ENCODE results near the gene LAMB4.

The LAMB4 gene

DNA sequence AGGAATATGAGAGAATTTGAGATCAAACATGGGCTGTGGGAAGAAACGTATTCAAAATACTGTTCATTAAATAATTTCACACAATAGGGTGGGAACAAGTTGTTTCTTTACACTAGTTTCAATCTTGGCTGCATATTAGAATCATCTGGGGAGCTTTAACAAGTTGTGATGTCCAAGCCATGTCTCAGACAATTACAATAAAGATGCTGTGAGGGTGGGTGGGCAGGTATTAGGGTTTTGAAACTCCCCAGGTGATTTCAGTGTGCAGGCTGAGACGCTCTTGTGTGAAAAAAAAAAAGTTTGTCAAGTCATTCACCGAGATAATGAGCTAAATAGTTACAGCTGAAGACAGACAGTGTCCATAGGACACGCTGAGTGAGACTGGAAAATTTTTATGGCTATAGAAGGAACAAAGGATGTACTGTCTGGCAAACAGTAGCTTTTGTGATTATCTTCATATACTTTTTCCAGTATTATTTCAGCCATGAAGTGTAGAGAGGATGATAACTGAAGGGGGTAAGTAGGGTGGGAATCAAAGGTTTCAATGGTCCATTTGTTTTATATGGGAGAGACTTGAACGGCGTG is 12.6 kb upstream of the LAMB4 start:
- DNase-seq (ENCODE audit: low read depth in 1 of 2, low spot score in 1 of 2) = no peak

DNA sequence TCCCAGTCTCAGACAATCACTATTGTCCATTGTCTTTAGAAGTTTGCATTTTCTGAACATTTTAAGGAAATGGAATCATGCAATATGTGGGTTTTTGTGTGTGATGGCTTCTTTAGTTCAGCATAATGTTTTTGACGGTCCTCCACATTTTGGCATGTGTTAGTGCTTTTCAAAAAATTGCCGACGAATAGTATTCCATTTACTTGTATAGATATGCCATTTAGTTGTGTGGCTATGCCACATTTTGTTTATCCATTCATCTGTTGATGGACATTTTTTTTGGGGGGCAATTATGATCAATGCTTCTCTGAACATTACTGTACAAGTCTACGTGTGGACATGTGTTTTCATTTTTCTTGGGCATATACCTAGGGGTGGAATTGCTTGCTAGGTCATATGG is 12.0 kb upstream of the LAMB4 start:
- DNase-seq (ENCODE audit: low read depth in 1 of 2, low spot score in 1 of 2) = no peak

- no peak for DNase-seq (ENCODE audit: low read depth in 1 of 2, low spot score in 1 of 2)
Measured at GRCh38 chr7:108140671-108141070, 10.5 kb upstream of the LAMB4 start.

DNA sequence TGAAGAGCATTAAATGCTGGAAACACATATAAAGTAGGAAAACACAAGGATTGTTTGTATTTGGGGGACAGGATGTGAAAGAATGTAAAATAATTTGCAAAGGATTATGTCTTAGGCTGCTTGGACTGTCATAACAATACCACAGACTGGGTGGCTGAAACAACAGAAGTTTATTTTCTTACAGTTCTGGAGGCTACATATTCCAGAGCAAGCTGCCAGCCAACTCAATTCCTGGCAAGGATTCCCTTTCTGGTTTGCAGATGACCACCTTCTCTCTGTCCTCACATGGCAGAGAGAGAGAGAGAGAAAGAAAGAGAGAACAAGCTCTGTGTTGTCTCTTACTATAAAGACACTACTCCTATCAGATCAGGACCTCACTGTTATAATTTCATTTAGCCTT is 8.8 kb upstream of the LAMB4 start:
- no peak for DNase-seq (ENCODE audit: low read depth in 1 of 2, low spot score in 1 of 2)

GRCh38 chr7:108137993-108138392 is 7.8 kb upstream of the LAMB4 start:
- no peak for DNase-seq (ENCODE audit: low read depth in 1 of 2, low spot score in 1 of 2)

GRCh38 chr7:108137040-108137439 is 6.9 kb upstream of the LAMB4 start:
- no peak for DNase-seq (ENCODE audit: low read depth in 1 of 2, low spot score in 1 of 2)

- DNase-seq (ENCODE audit: low read depth in 1 of 2, low spot score in 1 of 2) = no peak
Measured at GRCh38 chr7:108136191-108136688, 6.1 kb upstream of the LAMB4 start.

DNA sequence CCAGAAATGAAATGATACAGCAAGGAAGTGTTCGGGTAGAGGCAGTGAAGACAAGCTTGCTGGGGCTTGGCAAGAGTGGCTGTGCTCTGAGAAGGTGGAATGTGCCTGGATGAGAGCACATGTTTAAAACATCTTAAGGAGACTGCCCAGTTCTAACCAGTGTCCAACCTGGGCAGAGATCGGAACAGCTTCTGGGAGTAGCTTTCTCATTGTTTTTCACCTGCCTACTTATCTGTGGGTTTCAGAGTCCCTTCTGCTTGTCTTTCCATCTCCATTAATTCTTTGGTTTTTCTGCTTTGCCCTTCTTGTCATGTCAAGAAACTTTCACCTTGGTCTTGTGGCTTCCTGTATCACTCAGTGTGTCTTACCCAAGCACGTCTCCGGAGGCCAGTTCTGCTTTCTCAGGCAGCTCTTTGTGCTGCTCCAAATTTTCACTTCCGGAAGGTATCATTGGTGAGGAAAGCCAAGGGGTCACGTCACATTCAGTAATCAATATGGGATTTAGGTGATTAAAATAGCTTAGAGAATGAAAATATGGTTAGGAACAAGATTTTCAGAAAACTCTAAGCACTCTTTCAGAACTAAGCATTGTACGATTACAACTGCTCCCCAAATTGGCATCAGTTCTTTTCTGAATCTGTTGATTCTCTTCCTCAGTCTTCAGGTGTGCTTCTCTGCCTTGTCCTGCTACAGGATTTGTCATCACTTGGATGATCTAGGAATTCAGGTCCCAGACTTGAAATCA is 5.5 kb upstream of the LAMB4 start:
- DNase-seq (ENCODE audit: low read depth in 1 of 2, low spot score in 1 of 2) = no peak

GRCh38 chr7:108134486-108134885 is 4.3 kb upstream of the LAMB4 start:
- DNase-seq (ENCODE audit: low read depth in 1 of 2, low spot score in 1 of 2) = no peak

GRCh38 chr7:108132551-108133265 is 2.5 kb upstream of the LAMB4 start:
- no peak for DNase-seq (ENCODE audit: low read depth in 1 of 2, low spot score in 1 of 2)

- DNase-seq (ENCODE audit: low read depth in 1 of 2, low spot score in 1 of 2) = no peak
Measured at GRCh38 chr7:108129018-108129965, 869 bp downstream of the LAMB4 start.

DNA sequence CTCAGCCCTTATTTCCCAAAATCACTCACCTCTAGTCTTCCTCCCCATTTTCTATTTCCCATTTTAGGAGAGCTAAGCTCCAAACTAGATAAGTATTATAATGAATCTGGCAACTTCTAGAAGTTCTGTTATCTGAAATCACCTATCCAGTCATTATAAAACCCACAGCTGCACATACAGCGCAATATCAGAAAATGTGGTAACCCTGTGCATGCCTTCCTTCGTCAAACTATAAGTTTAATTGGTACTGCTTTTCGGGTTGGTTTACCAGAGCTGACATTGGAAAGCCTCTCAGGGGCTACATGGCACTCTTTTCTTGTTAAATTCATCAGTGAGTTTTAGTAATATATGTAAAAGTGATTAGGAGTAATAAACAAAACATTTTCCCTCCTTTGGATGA is 1.6 kb downstream of the LAMB4 start:
- DNase-seq (ENCODE audit: low read depth in 1 of 2, low spot score in 1 of 2) = no peak

GRCh38 chr7:108127461-108127860 is 2.7 kb downstream of the LAMB4 start:
- DNase-seq (ENCODE audit: low read depth in 1 of 2, low spot score in 1 of 2) = no peak

GRCh38 chr7:108124820-108125219 is 5.3 kb downstream of the LAMB4 start:
- no peak for DNase-seq (ENCODE audit: low read depth in 1 of 2, low spot score in 1 of 2)

GRCh38 chr7:108122181-108122580 is 8.0 kb downstream of the LAMB4 start:
- no peak for DNase-seq (ENCODE audit: low read depth in 1 of 2, low spot score in 1 of 2)

DNA sequence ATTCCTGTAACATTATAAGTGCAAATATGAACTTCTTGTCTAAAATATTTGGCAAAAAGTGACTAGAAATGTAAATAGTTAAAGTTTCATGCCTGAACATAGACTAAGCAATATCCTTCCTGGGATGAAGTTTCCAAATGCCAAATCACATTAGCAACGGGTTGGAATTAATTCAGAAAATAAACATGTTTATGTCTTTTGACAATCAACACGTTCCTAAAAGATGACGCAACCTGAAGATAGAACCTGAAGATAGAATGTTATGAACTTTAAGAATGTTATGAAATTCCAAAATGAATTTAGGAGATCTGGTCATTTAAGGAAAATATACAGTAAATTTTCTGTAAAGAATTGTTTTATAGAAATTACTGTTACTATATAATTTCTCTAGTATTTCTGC is 9.2 kb downstream of the LAMB4 start:
- DNase-seq (ENCODE audit: low read depth in 1 of 2, low spot score in 1 of 2) = no peak

DNA sequence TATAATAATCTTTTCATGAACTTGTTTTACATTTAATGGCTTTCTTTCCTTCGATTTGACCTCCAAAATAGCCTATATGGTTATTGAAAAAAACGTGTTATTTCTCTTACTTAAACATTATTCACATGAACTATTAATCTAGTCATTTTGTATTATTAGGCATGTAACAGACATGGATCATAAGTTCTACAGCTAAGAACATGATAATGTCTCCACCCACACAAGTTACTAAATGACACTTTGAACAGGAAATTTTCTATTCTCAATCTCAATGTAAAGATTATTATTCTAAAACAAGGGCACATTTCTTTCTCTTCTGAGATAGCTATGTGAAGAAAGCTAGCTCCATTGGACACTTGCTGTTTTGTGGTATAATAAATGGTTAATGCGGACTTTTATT is 10.0 kb downstream of the LAMB4 start:
- no peak for DNase-seq (ENCODE audit: low read depth in 1 of 2, low spot score in 1 of 2)

GRCh38 chr7:108118959-108119358 is 11.2 kb downstream of the LAMB4 start:
- no peak for DNase-seq (ENCODE audit: low read depth in 1 of 2, low spot score in 1 of 2)

DNA sequence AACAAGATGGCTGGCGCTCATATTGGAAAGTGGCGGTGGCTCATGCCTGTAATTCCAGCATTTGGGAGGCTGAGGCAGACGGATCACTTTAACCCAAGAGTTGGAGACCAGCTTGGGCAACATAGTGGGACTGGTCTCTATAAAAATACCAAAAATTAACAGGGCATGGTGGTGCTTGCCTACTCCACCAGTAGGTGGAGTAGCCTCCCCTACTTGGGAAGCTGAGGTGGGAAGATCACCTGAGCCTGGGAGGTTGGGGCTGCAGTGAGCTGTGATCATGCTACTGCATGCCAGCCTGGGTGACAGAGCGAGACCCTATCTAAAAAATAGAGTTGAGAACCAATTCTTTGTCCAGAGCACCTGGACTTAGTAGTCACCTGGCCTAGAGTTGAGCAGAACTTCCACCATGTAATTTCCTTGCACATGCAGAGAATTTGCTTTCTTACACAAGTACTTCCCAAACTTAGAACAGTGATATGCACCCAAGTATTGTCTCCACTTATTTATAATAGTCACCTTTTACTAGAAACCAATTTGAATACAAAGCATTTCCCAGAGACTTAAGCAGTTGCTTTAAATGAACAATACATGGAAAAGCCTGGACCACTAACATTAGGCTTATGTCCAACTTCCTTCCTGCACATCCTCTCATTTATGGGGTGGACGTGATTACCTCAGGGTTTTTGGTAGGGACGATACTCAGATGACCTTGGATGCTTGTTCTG is 15.9 kb downstream of the LAMB4 start:
- DNase-seq (ENCODE audit: low read depth in 1 of 2, low spot score in 1 of 2) = no peak

GRCh38 chr7:108112683-108113082 is 17.5 kb downstream of the LAMB4 start:
- DNase-seq (ENCODE audit: low read depth in 1 of 2, low spot score in 1 of 2) = no peak
